GM18499 (cell line): ENCODE data around the gene CCDC124.
"Not testable (repeated sequence)": the region's sequence is repeated elsewhere in the genome, so short reads cannot be mapped to it uniquely, and the experiment has no call there.

Source experiments
- ATAC-seq: cut with Tn5 transposase; IDR thresholded peaks from one replicate; pipeline ENCODE4 v1.9.1; 2021; ENCODE audit warnings: moderate number of reproducible peaks; ENCODE audit not compliant: insufficient read depth, unreplicated experiment

Gene CCDC124

DNA sequence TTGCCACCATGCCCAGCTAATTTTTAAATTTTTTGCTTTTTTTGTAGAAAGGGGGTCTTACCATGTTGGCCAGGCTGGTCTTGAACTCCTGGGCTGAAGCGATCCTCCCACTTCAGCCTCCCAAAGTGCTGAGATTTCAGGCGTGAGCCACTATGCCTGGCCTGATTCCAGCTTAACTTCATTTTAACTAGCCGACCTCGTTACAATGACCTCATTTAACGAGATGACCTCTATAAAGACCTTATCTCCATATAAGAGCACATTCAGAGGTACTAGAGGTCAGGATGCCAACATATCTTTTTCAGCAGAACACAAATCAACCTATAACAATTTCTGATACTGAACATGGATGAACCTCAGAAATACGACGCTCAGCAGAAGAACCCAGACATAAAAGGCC is 44.7 kb downstream of the CCDC124 start:
- ATAC-seq = no peak

DNA sequence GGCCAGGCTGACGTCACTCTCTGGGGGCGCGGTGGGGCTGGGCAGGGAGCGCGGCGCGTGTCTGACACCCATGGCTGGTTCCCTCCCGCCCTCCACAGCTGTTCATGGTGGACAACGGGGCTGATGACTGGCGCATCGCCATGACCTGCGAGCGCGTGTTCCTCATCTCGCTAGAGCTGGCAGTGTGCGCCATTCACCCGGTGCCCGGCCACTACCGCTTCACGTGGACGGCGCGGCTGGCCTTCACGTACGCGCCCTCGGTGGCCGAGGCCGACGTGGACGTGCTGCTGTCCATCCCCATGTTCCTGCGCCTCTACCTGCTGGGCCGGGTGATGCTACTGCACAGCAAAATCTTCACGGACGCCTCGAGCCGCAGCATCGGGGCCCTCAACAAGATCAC is 48.8 kb downstream of the CCDC124 start:
- ATAC-seq = no peak

DNA sequence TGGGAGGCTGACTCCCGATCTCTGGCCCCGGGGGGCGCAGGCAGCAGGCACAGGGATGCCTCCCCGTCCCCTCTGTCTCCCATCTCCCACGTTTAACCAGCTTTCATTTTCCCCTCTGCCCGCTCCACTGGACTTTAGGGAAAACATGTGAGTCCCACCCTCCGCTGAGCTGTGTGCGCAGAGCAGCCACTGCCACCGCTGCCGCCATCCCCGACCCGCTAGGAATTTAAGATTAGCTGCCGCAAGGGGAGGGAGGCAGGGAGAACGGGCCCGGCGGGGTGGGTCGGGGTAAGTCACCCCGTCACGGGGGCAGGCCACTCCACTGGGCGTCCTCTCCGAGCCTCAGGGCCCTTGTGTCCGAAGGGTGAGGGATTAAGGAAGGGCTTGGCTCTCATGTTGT is 49.6 kb downstream of the CCDC124 start:
- ATAC-seq = no peak

DNA sequence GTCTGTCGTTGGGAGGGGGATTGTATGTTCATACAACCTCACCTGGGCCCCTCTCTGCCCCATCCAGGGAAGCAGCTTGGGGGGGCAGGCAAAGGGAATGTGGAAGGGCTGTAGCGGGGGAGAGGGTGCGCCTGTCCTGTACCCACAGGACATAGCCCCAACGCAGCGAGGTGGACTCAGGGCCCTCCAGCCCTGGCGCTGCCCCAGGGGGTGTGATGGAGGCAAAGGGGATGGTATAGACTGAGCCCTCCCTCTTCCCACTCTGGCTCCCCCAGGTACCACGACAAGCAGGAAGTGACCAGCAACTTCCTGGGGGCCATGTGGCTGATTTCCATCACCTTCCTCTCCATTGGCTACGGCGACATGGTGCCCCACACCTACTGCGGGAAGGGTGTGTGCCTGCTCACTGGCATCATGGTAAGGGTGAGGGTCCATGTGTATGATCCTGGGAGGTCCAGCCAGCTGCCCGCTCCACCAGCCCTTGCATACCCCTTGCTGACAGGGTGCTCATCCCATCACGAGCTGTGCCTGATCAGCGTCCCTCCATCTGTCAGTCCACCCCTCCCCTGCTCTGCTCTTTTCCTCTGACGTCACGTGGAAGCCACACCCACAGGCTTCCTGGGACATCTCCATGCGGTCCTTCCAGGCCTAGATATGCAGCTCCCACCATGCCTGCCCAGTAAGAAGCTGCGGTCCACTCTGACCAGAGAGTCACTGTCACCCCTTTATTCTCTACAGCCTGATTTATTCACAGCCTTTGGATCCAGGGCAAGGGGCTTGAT is 52.4 kb downstream of the CCDC124 start:
- no peak for ATAC-seq

DNA sequence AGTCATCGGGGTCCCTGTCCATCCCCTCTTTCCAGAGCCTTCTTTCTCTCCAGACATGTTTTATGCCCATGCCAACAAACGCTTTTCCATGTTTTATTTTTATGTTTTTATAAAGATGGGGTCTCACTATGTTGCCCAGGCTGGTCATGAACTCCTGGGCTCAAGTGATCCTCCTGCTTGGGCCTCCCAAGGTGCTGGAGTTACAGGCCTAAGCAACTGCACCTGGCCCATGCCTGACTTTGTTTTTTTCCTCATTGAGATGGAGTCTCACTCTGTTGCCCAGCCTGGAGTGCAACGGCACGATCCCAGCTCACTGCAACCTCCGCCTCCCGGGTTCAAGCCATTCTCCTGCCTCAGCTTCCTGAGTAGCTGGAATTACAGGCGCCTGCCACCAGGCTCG is 53.8 kb downstream of the CCDC124 start:
- not testable (repeated sequence) for ATAC-seq

DNA sequence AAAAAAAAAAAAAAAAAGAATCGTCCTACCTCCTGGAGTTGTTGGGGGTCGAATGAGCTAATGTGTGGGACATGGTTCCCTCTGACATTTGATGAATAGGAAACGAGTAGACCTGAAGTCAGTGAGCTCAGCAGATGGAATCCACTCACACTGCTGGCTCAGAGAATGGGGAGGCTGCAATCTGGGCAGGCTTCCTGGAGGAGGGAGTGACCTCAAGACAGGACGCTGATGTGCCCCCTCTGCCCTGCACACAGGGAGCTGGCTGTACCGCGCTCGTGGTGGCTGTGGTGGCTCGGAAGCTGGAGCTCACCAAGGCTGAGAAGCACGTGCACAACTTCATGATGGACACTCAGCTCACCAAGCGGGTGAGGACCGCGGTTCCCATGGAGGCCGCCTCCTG is 55.3 kb downstream of the CCDC124 start:
- ATAC-seq = no peak

DNA sequence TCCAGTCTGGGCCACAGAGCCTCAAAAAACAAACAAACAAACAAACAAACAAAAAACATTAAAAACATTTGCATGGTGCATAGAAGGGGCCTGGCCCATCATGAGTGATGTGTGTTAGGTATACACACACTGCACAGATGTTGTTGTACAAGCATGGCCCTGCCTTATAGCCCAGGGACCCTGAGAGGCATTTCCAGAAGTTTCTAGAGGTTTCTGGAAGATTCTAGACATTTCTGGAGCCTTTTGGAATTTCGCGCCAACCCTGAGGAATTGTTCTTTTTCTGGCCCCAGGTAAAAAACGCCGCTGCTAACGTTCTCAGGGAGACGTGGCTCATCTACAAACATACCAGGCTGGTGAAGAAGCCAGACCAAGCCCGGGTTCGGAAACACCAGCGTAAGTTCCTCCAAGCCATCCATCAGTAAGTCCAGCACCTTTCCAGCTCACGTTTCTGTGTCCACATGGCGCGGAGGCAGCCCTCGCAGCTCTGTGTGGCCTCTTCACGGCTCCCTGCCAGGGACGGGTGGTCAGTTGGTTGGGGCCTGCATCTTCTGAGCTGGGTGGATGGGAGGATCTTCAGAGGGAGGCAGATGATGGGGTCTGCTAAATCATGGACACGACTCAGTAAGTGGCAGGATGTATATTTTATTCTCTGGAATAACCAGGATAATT is 56.7 kb downstream of the CCDC124 start:
- no peak for ATAC-seq

DNA sequence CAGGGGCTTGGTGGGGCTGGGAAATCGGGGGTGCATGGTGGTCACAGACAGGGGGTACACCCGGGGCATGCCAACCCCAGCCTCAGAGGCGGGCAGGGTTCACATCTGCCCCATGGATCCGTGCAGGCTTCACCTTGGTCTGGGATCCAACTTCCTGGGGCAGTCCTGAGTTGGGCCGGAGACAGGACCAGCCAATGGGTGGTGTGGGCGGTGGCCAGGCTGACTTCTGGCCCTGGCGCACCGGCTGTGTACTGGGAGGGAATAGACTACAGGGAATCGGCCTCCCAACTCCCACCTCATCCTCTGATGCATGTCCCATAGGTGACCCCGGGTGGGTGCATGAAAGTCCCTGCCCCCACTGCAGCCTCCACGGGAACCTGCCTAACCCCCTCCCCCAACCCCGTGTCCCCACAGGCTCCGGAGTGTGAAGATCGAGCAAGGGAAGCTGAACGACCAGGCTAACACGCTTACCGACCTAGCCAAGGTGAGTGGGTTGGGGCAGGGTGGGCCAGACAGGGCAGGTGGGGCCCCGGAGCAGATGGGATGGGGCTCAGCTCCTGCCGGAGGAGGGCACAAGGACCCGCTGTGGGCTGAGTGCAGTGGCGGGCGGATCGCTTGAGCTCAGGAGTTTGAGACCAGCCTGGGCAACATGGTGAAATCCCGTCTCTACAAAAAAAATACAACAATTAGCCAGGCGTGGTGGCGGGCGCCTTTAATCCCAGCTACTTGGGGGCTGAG is 60.4 kb downstream of the CCDC124 start:
- ATAC-seq = no peak
